Neural cell (in vitro differentiated cells): ENCODE data around the gene ATP5ME. TPM values are rescaled to one million over a fixed set of nuclear protein-coding genes. Genes with fewer than 3 reads are reported as not detected.

ENCODE experiments used
- H2AFZ ChIP-seq: fragments of 200-600, 300-800 bp; sonication (generic), shearing (Covaris generic); 2 replicates; pipeline ENCODE4 v1.6.0; 2014; ENCODE audit warnings: low read depth, mild to moderate bottlenecking, antibody characterized with exemption, low read length, moderate library complexity
- H3F3A ChIP-seq: fragments of 200-600 bp; shearing (Covaris generic); 2 replicates; pipeline ENCODE4 v1.6.1; 2016; ENCODE audit warnings: mild to moderate bottlenecking, moderate library complexity, mixed read lengths, antibody characterized with exemption, low read length; ENCODE audit not compliant: insufficient read depth, poor library complexity, severe bottlenecking
- H3K27ac ChIP-seq: fragments of 200-600, 300-800 bp; sonication (generic), shearing (Covaris generic); 2 replicates; pipeline ENCODE4 v1.5.1; 2014; ENCODE audit warnings: mild to moderate bottlenecking, low read length, moderate library complexity
- H3K27me3 ChIP-seq: fragments of 300-800, 200-600 bp; sonication (generic), shearing (Covaris generic); 2 replicates; pipeline ENCODE4 v1.6.0; 2014; ENCODE audit warnings: mild to moderate bottlenecking, low read depth, low read length, moderate library complexity; ENCODE audit not compliant: insufficient read depth
- H3K36me3 ChIP-seq: fragments of 300-800, 200-600 bp; sonication (generic), shearing (Covaris generic); 2 replicates; pipeline ENCODE4 v1.5.1; 2014; ENCODE audit warnings: mild to moderate bottlenecking, antibody characterized with exemption, low read length, moderate library complexity; ENCODE audit not compliant: insufficient read depth
- H3K4me2 ChIP-seq: fragments of 300-800, 200-600 bp; sonication (generic), shearing (Covaris generic); 2 replicates; pipeline ENCODE4 v1.6.0; 2014; ENCODE audit warnings: mild to moderate bottlenecking, low read length
- H3K4me3 ChIP-seq: fragments of 300-800, 200-600 bp; sonication (generic), shearing (Covaris generic); 2 replicates; pipeline ENCODE4 v1.5.1; 2014; ENCODE audit warnings: mild to moderate bottlenecking, low read length, moderate library complexity
- H3K79me2 ChIP-seq: fragments of 200-600 bp; shearing (Covaris generic); replicated peaks from 2 replicates; pipeline ENCODE4 v1.6.0; 2014; ENCODE audit warnings: mild to moderate bottlenecking, low read length, moderate library complexity; ENCODE audit not compliant: insufficient read depth
- H3K9ac ChIP-seq: fragments of 300-800, 200-600 bp; sonication (generic), shearing (Covaris generic); 2 replicates; pipeline ENCODE4 v1.6.1; 2016; ENCODE audit warnings: mild to moderate bottlenecking, low read length, mixed read lengths
- H3K9me2 ChIP-seq: fragments of 200-600 bp; shearing (Covaris generic); 2 replicates; pipeline ENCODE4 v1.6.1; 2016; ENCODE audit warnings: mild to moderate bottlenecking, low read length, mixed read lengths; ENCODE audit not compliant: insufficient read depth
- H3K9me3 ChIP-seq: fragments of 200-600, 300-800 bp; sonication (generic), shearing (Covaris generic); 2 replicates; pipeline ENCODE4 v1.6.1; 2016; ENCODE audit warnings: mild to moderate bottlenecking, mixed run types, low read length, moderate library complexity, mixed read lengths
- H4K20me1 ChIP-seq: fragments of 200-600 bp; shearing (Covaris generic); 2 replicates; pipeline ENCODE4 v1.6.1; 2016; ENCODE audit warnings: mild to moderate bottlenecking, mixed run types; ENCODE audit not compliant: insufficient read depth
- EP300 ChIP-seq: fragments of 450-650 bp; conservative IDR thresholded peaks from 2 replicates; pipeline ENCODE4 v1.6.1; 2014; ENCODE audit warnings: antibody characterized with exemption, mild to moderate bottlenecking, moderate library complexity; ENCODE audit not compliant: poor library complexity, severe bottlenecking
- EZH2 ChIP-seq: fragments of 200-600, 300-800 bp; shearing (Covaris generic), sonication (generic); IDR thresholded peaks from 2 replicates; pipeline ENCODE4 v1.6.1; 2014; ENCODE audit warnings: antibody characterized with exemption, low read length, borderline replicate concordance, mild to moderate bottlenecking; ENCODE audit not compliant: insufficient read depth, poor library complexity, severe bottlenecking
- MXI1 ChIP-seq: fragments of 450-650 bp; conservative IDR thresholded peaks from 2 replicates; pipeline ENCODE4 v1.6.1; 2014; ENCODE audit warnings: antibody characterized with exemption, mild to moderate bottlenecking; ENCODE audit not compliant: poor library complexity, severe bottlenecking
- POLR2AphosphoS5 ChIP-seq: IDR thresholded peaks from 2 replicates; pipeline ENCODE4 v1.6.1; 2012
- RAD21 ChIP-seq: fragments of 450-650 bp; conservative IDR thresholded peaks from 2 replicates; pipeline ENCODE4 v1.6.1; 2014; ENCODE audit warnings: antibody characterized with exemption, mild to moderate bottlenecking, moderate library complexity
- SMC3 ChIP-seq: fragments of 450-650 bp; conservative IDR thresholded peaks from 2 replicates; pipeline ENCODE4 v1.6.1; 2014; ENCODE audit warnings: antibody characterized with exemption, mild to moderate bottlenecking, moderate library complexity; ENCODE audit not compliant: poor library complexity
- TAF1 ChIP-seq: IDR thresholded peaks from 2 replicates; pipeline ENCODE4 v1.6.1; 2012; ENCODE audit warnings: low read depth
- polyA plus RNA-seq: library from polyadenylated mRNA; depleted of rRNA; stranded (reverse); fragments of >200 nt; gene quantifications from 2 replicates; pipeline ENCODE4 v1.2.3, GENCODE V29; 2014
- TF ChIP-seq, protein P1 (sequence below): IDR thresholded peaks from 2 replicates; pipeline ENCODE4 v1.6.1; 2012; ENCODE audit warnings: borderline replicate concordance
- TF ChIP-seq, protein P2 (sequence below): fragments of 450-650 bp; IDR thresholded peaks from 2 replicates; pipeline ENCODE4 v1.5.1; 2014; ENCODE audit warnings: antibody characterized with exemption, mild to moderate bottlenecking, moderate library complexity; ENCODE audit not compliant: poor library complexity, severe bottlenecking

Gene ATP5ME
- polyA plus RNA-seq, 1 donor from 2014 or later, result 156 TPM

DNA sequence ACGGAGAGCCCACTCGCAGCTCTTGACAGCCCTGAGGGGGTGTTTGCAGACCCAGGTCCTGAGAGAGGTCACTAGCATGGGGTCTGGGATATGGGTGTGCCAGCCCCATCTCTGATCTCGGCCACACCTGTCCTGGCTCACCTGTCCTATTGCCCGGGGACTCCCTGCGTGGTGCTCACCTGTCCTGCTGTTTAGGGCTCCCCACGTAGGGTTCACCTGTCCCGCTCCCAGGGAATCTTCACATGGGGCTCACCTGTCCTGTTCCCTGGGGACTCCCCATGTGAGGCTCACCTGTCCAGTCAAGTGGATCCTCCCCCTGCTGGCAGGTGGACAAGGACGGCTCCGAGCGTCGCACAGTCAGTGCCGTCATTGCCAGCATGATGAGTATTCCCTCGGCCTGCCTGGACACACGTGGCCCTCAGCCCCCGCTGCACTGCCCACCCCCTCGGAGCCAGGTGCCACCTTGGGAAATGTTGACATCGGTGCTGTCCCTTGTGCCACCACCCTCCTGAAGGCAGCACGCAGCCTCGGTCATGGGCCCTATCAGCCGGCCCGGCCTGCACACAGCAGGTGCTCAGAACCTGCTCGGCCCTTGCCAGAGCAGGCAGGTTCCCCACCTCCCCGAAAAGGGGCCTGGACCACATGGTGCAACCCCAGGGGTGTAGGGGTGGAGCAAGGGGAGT, 8.6 kb upstream of the ATP5ME start:
- no peaks in the 10 kb centered on the region for H3F3A ChIP-seq
- H3K27ac ChIP-seq, result no peak overlapping the region
- TF ChIP-seq EZH2, result no peak
- TF ChIP-seq POLR2AphosphoS5, result no peak
- no peaks in the 10 kb centered on the region for H3K79me2 ChIP-seq
- no peak overlapping the region for H3K9ac ChIP-seq
- no peak overlapping the region for H2AFZ ChIP-seq
- no peak overlapping the region for H3K4me3 ChIP-seq
- no peak overlapping the region for H3K4me2 ChIP-seq
- no peaks in the 10 kb centered on the region for H3K9me2 ChIP-seq
- H4K20me1 ChIP-seq, result no peaks in the 10 kb centered on the region
- H3K27me3 ChIP-seq, result no peaks in the 10 kb centered on the region
- H3K9me3 ChIP-seq, result no peaks in the 10 kb centered on the region
- H3K36me3 ChIP-seq, result no peaks in the 10 kb centered on the region

GRCh38 chr4:681736-682451, 7.8 kb upstream of the ATP5ME start:
- no peak overlapping the region for H3K9ac ChIP-seq
- no peaks in the 10 kb centered on the region for H3F3A ChIP-seq
- no peak overlapping the region for H3K4me2 ChIP-seq
- no peak overlapping the region for H3K27ac ChIP-seq
- H3K27me3 ChIP-seq, result no peaks in the 10 kb centered on the region
- H2AFZ ChIP-seq, result no peak overlapping the region
- no peaks in the 10 kb centered on the region for H3K79me2 ChIP-seq
- no peaks in the 10 kb centered on the region for H3K9me3 ChIP-seq
- H3K4me3 ChIP-seq, result no peak overlapping the region
- no peaks in the 10 kb centered on the region for H4K20me1 ChIP-seq
- no peaks in the 10 kb centered on the region for H3K9me2 ChIP-seq
- TF ChIP-seq, protein P1, sequence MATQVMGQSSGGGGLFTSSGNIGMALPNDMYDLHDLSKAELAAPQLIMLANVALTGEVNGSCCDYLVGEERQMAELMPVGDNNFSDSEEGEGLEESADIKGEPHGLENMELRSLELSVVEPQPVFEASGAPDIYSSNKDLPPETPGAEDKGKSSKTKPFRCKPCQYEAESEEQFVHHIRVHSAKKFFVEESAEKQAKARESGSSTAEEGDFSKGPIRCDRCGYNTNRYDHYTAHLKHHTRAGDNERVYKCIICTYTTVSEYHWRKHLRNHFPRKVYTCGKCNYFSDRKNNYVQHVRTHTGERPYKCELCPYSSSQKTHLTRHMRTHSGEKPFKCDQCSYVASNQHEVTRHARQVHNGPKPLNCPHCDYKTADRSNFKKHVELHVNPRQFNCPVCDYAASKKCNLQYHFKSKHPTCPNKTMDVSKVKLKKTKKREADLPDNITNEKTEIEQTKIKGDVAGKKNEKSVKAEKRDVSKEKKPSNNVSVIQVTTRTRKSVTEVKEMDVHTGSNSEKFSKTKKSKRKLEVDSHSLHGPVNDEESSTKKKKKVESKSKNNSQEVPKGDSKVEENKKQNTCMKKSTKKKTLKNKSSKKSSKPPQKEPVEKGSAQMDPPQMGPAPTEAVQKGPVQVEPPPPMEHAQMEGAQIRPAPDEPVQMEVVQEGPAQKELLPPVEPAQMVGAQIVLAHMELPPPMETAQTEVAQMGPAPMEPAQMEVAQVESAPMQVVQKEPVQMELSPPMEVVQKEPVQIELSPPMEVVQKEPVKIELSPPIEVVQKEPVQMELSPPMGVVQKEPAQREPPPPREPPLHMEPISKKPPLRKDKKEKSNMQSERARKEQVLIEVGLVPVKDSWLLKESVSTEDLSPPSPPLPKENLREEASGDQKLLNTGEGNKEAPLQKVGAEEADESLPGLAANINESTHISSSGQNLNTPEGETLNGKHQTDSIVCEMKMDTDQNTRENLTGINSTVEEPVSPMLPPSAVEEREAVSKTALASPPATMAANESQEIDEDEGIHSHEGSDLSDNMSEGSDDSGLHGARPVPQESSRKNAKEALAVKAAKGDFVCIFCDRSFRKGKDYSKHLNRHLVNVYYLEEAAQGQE, result no peak
- TF ChIP-seq MXI1 (no peak), EZH2 (no peak), RAD21 (no peak), SMC3 (no peak), POLR2AphosphoS5 (no peak), TAF1 (no peak), EP300 (no peak)
- TF ChIP-seq, protein P2, sequence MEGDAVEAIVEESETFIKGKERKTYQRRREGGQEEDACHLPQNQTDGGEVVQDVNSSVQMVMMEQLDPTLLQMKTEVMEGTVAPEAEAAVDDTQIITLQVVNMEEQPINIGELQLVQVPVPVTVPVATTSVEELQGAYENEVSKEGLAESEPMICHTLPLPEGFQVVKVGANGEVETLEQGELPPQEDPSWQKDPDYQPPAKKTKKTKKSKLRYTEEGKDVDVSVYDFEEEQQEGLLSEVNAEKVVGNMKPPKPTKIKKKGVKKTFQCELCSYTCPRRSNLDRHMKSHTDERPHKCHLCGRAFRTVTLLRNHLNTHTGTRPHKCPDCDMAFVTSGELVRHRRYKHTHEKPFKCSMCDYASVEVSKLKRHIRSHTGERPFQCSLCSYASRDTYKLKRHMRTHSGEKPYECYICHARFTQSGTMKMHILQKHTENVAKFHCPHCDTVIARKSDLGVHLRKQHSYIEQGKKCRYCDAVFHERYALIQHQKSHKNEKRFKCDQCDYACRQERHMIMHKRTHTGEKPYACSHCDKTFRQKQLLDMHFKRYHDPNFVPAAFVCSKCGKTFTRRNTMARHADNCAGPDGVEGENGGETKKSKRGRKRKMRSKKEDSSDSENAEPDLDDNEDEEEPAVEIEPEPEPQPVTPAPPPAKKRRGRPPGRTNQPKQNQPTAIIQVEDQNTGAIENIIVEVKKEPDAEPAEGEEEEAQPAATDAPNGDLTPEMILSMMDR, result no peak
- no peaks in the 10 kb centered on the region for H3K36me3 ChIP-seq
